Stimulated activated CD8-positive, alpha-beta memory T cell treated with anti-CD3 and anti-CD28 coated beads, Interleukin-15, amount 100 ng/mL, for 1 hour (primary cell): Measurements from ENCODE around the gene LUC7L3.

Experiments
- DNase-seq: peaks from one replicate; pipeline ENCODE4 v3.0.0-alpha.2; 2020; ENCODE audit warnings: low read depth

LUC7L3 gene

GRCh38 chr17:50762177-50762576 is 42.8 kb downstream of the LUC7L3 start:
- DNase-seq: no peak

- DNase-seq: no peak
These were observed 44.5 kb downstream of the LUC7L3 start for GRCh38 chr17:50763716-50764475.

DNA sequence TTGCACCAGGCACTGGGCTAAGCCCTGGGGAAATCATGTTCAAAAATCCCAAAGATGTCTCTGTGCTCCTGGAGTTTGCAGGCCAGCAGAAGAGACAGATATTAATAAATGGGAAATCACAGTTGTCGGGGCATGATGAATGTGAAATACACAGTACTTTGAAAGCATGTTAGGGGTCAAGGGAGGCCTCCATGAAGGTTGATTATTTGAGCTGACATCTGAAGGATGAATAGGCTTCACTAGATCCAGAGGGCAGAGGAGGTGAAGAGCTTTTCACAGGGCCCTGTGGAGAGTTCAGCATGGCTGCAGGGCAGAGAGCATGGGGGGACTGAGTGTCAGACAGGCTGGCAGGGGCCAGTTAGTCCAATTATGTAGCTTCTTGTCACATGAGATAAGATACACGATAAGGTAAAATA is 45.3 kb downstream of the LUC7L3 start:
- no peak for DNase-seq

DNA sequence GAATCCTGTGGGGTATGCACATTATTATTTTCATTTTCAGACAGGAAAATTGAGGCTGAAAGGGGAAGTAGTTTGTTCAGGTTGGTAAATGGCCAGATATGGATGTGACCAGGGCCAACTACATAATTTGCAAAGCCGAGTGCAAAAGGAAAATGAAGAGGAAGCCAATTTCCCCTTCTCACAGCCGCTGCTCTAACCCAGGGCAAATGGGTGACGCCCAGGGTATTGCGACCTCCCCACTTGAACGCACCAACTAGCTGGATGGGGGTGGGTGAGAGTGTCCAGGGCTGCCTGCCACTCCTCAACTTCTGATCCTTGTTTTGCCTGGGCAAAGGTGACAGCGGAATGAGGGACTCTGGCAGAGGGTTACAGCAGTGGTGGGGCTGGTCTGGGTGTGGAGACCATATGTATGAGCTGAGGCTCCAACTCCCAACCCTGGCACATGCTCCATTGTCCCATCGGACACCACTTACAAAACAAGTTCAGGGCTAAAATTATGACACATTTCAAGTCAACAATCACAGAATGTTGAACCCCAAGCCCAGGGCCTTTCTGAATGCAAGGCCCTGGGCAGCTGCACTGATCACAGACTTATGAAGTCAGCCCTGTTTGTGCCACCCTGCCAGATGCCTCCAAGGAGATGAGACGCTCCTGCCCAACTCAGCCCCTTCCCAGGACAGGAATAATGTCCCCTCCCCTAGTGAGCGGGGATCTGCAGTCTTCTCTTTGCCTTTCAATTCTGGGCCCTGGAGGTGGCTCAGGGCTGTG is 46.2 kb downstream of the LUC7L3 start:
- no peak for DNase-seq

DNA sequence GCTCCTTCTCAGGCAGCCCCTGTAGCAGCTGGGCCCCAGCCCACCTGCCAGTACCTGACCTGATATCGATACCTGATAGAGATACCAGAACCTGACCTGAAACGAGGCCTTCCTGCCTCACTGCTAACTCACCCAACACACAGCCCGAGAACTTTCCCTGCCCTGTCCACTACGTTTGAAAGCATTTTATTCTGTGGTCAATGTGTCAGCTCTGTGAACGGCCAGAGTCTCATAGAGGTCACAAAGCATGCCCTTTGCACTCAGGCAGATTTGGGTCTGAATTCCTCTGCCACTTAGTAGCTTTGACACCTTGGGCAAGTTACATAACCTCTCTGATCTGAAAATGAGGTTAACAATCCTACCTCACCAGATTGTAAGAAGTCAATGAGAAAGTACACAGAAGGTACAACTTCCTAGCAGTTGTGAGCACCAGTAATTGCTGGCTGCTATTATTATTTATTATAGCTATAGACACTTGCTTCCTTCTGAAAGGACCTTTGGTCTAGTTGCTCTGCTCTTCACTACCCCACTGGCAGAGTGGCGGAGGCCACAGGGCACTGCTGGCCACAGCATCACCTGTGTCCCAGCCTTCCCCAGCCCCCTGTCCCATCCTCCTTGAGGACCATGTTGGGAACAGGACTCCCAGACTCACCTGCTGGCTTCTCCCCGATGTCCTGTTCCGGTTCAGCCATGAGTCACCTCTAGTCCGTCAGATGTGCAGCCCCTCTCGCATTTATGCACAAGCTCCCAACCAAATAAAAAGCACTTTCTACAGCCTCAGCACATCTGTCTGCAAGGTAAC is 47.0 kb downstream of the LUC7L3 start:
- no peak for DNase-seq

DNA sequence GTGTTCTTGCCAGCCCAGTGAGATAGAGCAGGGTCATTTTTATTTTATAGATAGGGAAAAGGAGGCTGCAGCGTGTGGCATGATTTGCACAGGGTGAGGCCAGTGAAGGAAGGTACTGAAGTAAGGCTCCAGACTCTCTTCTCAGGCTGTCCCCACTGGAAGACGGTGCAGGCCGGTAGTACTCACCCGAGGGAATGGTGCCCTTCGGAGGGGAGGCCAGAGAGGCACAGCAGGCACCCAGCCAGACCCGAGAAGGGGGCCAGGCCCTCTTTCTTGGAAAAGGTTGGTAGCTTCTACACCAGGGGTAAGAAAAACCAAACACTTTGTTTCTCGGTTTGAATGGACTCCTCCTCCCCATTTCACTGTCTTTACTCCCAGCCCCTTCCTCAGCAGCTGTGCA is 47.6 kb downstream of the LUC7L3 start:
- no peak for DNase-seq

GRCh38 chr17:50767446-50767845 is 48.0 kb downstream of the LUC7L3 start, which contains the start of gene ANKRD40CL:
TSS of gene ANKRD40CL (minus strand) at chr17:50767518. CDS start at chr17:50766913, 605 bp downstream.
- DNase-seq: no peak

- DNase-seq: no peak
These were observed 49.0 kb downstream of the LUC7L3 start for GRCh38 chr17:50768346-50768761.

GRCh38 chr17:50769884-50770283 is 50.5 kb downstream of the LUC7L3 start:
- DNase-seq: no peak

- DNase-seq: no peak
These were observed 50.9 kb downstream of the LUC7L3 start for GRCh38 chr17:50770346-50770745.

GRCh38 chr17:50771991-50772785 is 52.8 kb downstream of the LUC7L3 start:
- DNase-seq: no peak

DNA sequence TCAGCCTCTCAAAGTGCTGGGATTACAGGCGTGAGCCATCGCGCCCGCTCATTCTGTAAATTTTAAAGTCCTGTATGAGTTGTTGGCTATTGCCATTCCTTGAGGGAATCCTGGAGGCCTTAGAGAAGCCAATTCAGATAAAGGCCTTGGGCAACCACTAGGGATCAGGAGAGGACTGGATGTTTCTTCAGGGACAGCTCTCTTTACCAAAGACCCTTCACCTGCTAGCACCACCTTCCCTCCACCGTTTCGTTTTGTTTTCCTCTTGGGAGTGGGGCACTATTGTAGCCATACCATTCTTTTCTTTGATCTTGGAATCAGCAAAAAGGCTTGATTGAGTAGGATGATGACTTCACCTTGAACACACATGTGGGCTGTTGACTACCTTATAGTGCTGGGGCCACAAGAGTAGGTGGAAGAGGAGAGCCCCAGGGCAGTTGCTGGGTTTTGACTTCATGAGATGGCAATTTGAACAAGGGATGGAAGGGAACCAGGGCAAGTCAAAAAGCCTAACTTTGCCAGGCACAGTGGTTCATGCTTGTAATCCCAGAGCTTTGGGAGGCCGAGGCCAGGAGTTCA is 54.9 kb downstream of the LUC7L3 start:
- DNase-seq: no peak

GRCh38 chr17:50775926-50776325 is 56.5 kb downstream of the LUC7L3 start:
- no peak for DNase-seq

DNA sequence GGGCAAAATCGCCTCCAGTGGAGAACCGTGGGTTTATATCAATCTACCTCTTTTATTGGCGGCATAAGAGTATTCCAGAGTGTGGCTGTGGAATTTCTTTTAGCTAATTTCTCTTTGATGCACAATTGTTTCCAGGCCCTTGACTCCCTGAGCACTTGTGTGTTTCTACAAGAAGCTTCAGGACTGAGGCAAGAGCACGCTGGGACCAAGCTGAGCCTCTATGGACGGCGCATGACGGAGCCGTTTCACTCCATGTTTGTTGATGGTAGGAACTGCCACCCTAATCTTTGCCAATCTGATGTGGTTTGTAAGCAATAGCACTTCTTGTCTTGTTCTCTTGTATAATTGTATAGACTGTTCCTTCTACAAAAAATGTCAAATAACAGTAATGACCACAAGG is 59.1 kb downstream of the LUC7L3 start:
- DNase-seq: no peak

DNA sequence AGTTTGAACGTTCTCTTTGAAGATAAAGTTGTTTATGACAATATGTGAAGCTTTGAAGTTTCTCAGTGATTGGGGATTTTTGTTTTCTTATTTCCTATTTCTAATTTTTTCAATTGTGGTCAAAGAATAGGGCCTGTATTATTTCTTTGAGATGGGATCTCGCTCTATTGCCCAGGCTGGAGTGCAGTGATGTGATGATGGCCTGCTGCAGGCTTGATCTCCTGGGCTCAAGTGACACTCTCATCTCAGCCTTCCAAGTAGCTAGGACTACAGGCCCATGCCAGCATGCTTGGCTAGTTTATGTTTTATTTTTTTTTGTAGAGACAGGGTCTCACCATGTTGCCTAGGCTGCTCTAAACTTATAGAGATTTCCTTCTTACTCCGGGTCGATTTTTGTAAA is 59.6 kb downstream of the LUC7L3 start:
- DNase-seq: no peak

DNA sequence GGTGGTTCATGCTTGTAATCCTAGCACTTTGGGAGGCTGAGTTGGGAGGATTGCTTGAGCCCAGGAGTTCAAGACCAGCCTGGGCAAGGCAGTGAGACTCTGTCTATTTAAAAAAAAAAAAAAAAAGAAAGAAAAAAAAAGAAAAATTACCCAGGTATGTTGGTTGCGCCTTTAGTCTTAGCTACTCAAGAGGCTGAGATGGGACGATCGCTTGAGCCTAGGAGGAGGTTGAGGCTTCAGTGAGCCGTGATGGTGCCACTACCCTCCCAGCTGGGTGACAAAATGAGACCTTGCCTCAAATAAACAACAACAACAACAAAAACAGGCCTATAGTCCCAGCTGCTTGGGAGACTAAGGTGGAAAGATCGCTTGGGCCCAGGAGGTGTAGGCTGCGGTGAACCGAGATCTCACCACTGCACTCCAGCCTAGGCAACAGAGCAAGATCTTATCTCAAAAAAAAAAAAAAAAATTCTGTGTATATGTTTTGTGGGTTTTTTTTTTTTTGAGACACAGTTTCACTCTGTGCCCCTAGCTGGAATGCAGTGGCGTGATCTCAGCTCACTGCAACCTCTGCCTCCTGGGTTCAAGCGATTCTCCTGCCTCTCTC is 60.4 kb downstream of the LUC7L3 start:
- peak; percentile 14 for DNase-seq

DNA sequence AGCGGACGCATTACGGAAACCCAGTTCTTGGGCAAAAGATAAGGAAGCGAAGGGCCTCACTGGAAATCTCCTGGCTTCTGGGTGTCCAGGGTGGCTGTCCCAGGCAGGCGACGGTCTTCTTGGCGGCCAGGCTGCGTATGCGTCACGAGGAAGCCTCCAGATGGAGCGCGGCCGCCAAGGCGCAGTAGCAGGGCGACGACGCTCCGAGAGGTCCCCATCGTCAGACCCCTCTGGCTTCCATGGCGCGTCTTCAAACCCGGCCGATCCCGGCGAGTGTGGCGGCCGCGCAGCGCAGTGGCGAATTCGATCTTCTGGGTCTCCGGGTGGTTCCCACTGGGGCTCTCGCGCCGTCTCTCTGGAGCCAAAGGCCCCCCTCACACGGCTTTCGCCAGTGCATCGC is 61.8 kb downstream of the LUC7L3 start:
- DNase-seq: no peak

DNA sequence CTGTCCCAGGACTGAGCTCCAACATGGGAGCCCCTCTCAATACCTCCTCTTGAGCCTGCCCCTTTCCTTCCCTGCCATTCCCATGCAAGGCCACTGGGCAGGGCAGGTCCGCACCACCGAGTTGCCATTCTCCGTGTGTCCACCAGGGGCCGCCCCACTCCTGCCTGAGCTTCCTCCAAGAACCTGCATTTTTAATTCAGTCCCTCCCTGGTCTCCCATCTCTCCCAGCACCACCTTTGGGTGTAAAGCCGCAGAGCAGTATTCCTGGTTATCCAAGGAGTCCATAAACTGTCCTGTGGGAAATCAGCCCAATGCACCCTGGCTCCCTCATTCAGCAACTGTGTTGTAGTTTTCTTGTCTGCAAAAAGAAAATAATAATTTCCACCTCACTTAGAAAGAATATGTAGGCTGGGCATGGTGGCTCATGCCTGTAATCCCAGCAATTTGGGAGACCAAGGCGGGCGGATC is 63.8 kb downstream of the LUC7L3 start:
- DNase-seq: peak; percentile 55

DNA sequence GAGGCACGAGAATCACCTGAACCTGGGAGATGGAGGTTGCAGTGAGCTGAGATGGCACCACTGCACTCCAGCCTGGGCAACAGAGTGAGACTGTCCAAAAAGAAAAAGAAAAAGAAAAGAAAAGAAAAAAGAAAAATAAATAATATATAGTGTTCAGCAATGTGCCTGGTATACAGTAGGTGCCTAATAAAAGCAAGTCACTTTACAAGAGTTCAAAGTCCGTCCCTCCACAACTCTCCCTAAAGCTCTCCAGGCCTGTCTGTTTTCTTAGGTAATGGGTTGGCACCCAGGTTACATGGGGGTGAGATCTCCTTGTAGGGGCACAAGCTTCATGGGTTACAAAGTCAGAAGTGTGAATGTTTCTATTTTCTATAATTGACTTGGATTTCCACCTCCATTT is 64.5 kb downstream of the LUC7L3 start:
- no peak for DNase-seq

DNA sequence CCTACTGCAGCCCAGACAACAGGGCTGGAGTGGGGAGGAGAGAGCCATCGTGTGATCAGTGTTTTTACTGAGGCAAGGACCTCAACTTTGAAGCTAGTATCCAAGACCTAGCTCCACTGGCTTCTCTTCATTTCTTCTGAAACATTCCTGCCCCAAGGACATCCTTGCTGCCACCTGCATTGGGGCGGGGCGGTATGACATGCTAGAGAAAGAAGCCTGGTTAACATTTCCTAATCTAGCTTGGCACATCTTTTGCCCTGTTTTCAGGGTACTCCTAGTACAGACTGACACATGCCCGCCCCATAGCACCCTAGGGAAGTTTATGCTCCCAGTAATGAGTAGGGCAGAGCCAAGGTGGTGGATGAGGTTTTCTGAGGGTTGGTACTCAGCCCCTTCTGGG is 65.7 kb downstream of the LUC7L3 start:
- no peak for DNase-seq
